Lower leg skin (tissue), 3 donors: ENCODE results near the gene P3H2.

Experiments
- POLR2A ChIP-seq, 2 donors: fragments of 450-650 bp; IDR thresholded peaks; one replicate each; pipeline ENCODE4 v1.6.1; 2016 to 2017; ENCODE audit warnings: antibody characterized with exemption in 2 of 2, mild to moderate bottlenecking in 1 of 2, moderate library complexity in 1 of 2
- TF ChIP-seq, protein P1 (sequence below), 3 donors: fragments of 450-650 bp; IDR thresholded peaks; one replicate each; pipeline ENCODE4 v1.5.1; 2016; ENCODE audit warnings: antibody characterized with exemption in 3 of 3, mild to moderate bottlenecking in 3 of 3, moderate library complexity in 2 of 3

GRCh38 chr3:189949580-189949979 lies 171.1 kb downstream of the P3H2 start:
- TF ChIP-seq, protein P1, sequence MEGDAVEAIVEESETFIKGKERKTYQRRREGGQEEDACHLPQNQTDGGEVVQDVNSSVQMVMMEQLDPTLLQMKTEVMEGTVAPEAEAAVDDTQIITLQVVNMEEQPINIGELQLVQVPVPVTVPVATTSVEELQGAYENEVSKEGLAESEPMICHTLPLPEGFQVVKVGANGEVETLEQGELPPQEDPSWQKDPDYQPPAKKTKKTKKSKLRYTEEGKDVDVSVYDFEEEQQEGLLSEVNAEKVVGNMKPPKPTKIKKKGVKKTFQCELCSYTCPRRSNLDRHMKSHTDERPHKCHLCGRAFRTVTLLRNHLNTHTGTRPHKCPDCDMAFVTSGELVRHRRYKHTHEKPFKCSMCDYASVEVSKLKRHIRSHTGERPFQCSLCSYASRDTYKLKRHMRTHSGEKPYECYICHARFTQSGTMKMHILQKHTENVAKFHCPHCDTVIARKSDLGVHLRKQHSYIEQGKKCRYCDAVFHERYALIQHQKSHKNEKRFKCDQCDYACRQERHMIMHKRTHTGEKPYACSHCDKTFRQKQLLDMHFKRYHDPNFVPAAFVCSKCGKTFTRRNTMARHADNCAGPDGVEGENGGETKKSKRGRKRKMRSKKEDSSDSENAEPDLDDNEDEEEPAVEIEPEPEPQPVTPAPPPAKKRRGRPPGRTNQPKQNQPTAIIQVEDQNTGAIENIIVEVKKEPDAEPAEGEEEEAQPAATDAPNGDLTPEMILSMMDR (IDR thresholded peaks at IDR 0.05): no peak
- TF ChIP-seq POLR2A (IDR thresholded peaks at IDR 0.05): no peak
